Iris pigment epithelial cell (primary cell): Measurements from ENCODE around the gene ELF1.
"Not testable (repeated sequence)": the region's sequence is repeated elsewhere in the genome, so short reads cannot be mapped to it uniquely, and the experiment has no call there.

ENCODE experiments used
- DNase-seq: peaks from one replicate; pipeline ENCODE4 v3.0.0-alpha.2; 2011; ENCODE audit warnings: low read depth

Gene ELF1

DNA sequence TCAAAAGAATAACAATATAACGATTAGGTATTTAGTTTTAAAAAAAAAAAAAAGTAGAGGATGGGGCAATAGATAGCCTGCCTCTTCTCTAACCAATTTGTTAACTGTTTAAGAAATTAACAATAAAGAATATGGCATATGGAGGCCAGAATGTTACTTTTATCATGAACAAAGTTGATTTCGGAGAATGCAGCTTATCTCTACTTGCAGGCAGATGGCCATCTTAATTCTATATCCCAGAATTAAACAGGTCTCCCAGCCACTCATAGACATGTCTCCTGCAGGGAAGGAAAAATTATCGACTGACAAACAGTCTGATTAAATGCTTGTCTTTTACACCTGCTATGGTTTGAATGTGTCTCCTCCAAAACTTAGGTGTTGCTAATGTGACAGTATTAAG is 133.1 kb downstream of the ELF1 start:
- DNase-seq: no peak

DNA sequence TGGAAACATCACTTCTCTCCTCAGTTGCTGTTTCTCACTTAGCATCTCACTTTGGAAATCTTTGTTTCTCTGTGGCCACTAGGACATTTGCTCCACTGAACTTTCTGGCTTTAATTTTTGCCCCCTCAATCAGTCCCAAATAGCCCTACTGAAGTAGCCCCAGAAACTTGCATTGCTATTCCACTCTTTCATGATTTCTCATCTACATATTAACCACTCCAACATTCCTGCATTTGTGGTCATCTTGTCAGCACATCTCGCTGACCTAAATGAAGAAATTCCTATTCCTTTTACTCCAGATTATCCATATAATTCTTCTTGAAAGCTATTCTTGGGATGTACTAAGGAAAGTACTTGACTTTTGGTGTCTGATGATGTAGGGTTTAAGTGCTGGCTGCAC is 134.9 kb downstream of the ELF1 start:
- not testable (repeated sequence) for DNase-seq
